Measurements from ENCODE around the gene DSN1.

Gene DSN1

GRCh38 chr20:36745927-36746659, 27.5 kb downstream of the DSN1 start, which contains the start of gene NDRG3:
Gene NDRG3, minus strand, starts transcription at chr20:36746090. Its CDS starts 24,355 bp downstream, at chr20:36721735.
- Histone ChIP-seq H3K9me3 (ENCODE audit: severe bottlenecking) (no peaks in the 10 kb centered on the region), H3K27me3 (ENCODE audit: insufficient read depth, low read depth, severe bottlenecking) (no peaks in the 10 kb centered on the region), H3K4me3 (ENCODE audit: low read depth, low read length) (peak within 1 kb of the TSS; percentile 72), H3K36me3 (peaks cover 5% of the 10 kb centered on the region; the same call in 1 of the 2 replicates), H3K27ac (peak within 1 kb of the TSS; percentile 68)
- TF ChIP-seq CTCF (IDR thresholded peaks at IDR 0.05; ENCODE audit: low read depth, low read length): peak; percentile 7; the same call in 1 of the 2 replicates
- DNase-seq: peak; percentile 94

- no peaks in the 10 kb centered on the region for H3K27me3 ChIP-seq (ENCODE audit: insufficient read depth, low read depth, severe bottlenecking)
- peaks cover 4% of the 10 kb centered on the region; the same call in 1 of the 2 replicates for H3K36me3 ChIP-seq
- no peak for TF ChIP-seq CTCF (IDR thresholded peaks at IDR 0.05; ENCODE audit: low read depth, low read length)
- peak overlapping the region; percentile 72 for H3K4me3 ChIP-seq (ENCODE audit: low read depth, low read length)
- peak overlapping the region; percentile 30; the same call in 1 of the 2 replicates for H3K27ac ChIP-seq
- peak; percentile 48 for DNase-seq
- H3K9me3 ChIP-seq (ENCODE audit: severe bottlenecking): no peaks in the 10 kb centered on the region
These were observed 28.2 kb downstream of the DSN1 start for GRCh38 chr20:36745234-36745926.

GRCh38 chr20:36744764-36745191, 28.8 kb downstream of the DSN1 start:
- H3K9me3 ChIP-seq (ENCODE audit: severe bottlenecking): no peaks in the 10 kb centered on the region
- DNase-seq: peak; percentile 58
- TF ChIP-seq CTCF (IDR thresholded peaks at IDR 0.05; ENCODE audit: low read depth, low read length): no peak
- no peaks in the 10 kb centered on the region for H3K36me3 ChIP-seq
- H3K27ac ChIP-seq: peak overlapping the region; percentile 24
- peak overlapping the region; percentile 72 for H3K4me3 ChIP-seq (ENCODE audit: low read depth, low read length)
- no peaks in the 10 kb centered on the region for H3K27me3 ChIP-seq (ENCODE audit: insufficient read depth, low read depth, severe bottlenecking)

GRCh38 chr20:36744243-36744642, 29.3 kb downstream of the DSN1 start:
- Histone ChIP-seq H3K27ac (peak overlapping the region; percentile 24), H3K36me3 (no peaks in the 10 kb centered on the region), H3K4me3 (ENCODE audit: low read depth, low read length) (peak overlapping the region; percentile 19; the same call in 1 of the 2 replicates), H3K27me3 (ENCODE audit: insufficient read depth, low read depth, severe bottlenecking) (no peaks in the 10 kb centered on the region), H3K9me3 (ENCODE audit: severe bottlenecking) (no peaks in the 10 kb centered on the region)
- no peak for DNase-seq
- no peak for TF ChIP-seq CTCF (IDR thresholded peaks at IDR 0.05; ENCODE audit: low read depth, low read length)

GRCh38 chr20:36742558-36742957, 31.0 kb downstream of the DSN1 start:
- no peaks in the 10 kb centered on the region for H3K36me3 ChIP-seq
- H3K4me3 ChIP-seq (ENCODE audit: low read depth, low read length): no peak overlapping the region
- TF ChIP-seq CTCF (IDR thresholded peaks at IDR 0.05; ENCODE audit: low read depth, low read length): no peak
- H3K27me3 ChIP-seq (ENCODE audit: insufficient read depth, low read depth, severe bottlenecking): no peaks in the 10 kb centered on the region
- DNase-seq: no peak
- no peak overlapping the region for H3K27ac ChIP-seq
- no peaks in the 10 kb centered on the region for H3K9me3 ChIP-seq (ENCODE audit: severe bottlenecking)
